GF-D8 (cell line): ENCODE data around the gene SENP7.
"Not testable (repeated sequence)": the region's sequence is repeated elsewhere in the genome, so short reads cannot be mapped to it uniquely, and the experiment has no call there.

ENCODE experiments used
- DNase-seq: peaks from one replicate; lab custom pipeline; 2025; lab: John Stamatoyannopoulos, UW

The SENP7 gene

DNA sequence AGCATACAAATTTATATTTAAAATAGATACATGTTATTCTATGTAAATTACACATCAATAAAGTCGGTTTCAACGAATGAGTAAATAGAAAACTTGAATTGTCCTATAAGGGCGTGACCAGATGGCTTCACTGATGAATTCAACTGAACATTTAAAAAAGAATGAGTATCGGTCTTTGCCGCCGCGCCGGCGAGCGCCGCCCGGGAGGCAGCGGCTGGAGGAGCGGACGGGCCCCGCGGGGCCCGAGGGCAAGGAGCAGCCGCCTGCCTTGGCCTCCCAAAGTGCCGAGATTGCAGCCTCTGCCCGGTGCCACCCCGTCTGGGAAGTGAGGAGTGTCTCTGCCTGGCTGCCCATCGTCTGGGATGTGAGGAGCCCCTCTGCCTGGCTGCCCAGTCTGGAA lies 74.4 kb downstream of the SENP7 start:
- DNase-seq: not testable (repeated sequence)

DNA sequence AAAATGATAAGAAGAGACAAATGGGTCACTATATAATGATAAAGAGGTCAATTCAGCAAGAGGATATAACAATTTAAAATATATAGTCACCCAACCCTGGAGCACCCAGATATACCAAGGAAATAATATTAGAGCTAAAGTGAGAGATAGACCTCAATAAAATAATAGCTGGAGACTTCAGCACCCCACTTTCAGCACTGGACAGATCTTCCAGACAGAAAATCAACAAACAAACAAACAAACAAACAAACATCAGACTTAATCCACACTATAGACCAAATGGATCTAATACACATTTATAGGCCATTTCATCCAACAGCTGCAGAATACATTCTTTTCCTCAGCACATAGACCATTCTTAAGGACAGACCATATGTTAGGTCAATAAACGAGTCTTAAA lies 79.4 kb downstream of the SENP7 start:
- no peak for DNase-seq

DNA sequence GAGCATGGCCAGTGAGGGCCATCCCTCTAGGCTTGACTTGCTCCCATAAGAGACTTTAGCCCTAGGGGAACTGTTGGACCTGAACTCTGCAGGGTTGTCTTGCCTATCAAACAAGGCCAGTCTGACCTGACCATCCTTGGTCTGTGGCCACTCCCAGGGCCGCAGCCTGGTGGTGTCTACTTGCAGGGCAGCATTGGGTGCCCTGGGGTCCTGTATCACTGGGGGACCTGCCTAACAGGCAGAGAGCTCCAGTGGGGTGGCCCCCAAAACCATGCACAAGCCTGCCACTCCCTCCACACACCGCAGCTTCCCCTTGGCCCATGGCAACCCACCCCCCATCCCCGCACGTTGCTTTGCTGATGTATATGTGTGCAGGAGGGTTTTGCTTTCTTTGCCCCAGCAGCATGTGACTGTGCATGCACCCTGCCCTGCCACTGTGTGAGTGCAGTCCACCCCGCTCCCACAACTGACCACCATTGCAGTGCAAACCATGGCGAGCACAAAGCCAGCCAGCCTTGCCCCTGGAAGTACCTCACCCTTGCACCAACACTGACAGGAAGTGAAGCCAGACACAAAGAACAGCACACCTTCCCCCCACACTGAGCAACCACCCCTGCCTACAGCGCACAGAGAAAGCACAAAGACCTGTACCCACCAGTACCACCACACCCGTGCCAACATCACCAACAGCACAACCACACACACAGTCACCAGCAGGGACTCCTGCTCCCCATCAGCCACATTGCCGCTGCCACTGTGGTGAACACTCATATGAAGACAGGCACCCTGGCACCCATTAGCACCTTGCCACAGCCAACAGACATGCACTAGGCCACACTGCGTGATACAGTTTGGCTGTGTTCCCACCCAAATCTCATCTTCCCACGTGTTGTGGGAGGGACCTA lies 88.8 kb downstream of the SENP7 start:
- DNase-seq: no peak

DNA sequence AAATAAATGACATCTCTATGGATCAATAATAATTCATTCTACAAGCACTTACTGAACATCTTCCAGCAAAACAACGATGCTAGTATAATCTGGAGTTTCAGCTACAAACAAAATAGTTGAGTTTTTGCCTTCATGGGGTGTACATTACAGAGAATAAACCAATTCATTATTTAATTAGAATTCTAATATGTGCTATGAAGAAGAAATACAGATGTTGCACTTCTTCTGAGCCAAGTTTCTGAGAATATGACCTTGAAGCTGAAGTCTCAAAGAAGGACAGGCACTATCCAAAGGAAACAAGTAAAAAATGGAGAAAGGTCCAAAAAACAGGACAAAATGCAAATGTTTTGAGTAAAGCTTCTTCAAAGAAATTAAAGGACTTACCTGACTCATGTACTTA lies 94.2 kb downstream of the SENP7 start:
- no peak for DNase-seq

DNA sequence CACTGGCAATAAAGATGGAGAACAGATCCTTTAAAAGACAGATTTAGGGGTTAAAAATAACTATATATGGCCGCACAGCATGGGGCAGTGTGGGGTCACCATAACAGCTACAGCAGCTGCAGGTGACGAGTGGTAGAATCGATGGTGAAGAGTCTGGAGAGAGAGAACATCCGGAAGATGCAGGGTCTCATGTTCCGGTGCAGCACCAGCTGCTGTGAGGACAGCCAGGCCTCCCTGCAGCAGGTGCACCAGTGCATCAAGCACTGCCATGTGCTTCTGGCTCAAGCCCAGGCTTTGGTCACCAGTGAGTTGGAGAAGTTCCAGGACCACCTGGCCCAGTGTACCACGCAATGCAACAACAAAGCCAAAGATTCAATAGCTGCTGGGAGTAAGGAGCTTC lies 98.9 kb downstream of the SENP7 start:
- no peak for DNase-seq

DNA sequence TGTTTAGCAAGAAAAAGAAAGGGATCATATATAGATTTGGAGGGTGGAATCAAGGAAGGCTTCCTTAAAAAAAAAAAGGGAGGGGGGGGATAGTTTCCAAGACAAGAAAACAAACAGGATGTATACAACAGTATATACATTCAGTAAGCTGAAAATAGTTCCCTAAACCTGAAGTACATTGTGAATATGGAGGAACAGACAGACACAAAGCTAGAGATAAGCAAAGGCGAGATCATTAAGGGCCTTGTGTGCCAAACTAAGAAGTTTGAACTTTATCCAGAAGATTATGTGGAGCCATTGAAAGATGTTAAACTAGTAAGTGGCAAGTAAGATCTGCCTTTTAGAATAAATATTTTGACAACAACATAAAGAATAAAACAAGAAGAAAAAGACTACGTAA lies 99.4 kb downstream of the SENP7 start:
- DNase-seq: no peak

DNA sequence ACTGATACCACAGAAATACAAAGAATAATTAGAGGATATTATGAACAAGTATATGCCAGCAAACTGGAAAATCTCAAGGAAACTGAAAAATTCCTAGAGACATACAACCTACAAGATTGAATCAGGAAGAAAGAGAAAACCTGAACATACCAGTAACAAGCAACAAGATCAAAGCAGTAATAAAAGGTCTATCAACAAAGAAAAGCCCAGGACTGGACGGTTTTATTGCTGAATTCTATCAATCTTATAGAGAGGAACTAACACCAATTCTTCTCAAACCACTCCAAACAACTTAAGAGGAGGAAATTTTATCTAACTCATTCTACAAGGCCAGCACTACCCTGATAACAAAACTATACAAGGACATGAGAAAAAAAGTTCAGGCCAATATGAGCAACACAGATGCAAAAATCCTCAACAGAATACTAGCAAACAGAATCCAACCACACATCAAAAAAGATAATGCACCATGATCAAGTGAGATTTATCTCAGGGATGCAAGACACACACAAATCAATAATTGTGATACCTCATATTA lies 121.5 kb downstream of the SENP7 start:
- no peak for DNase-seq

DNA sequence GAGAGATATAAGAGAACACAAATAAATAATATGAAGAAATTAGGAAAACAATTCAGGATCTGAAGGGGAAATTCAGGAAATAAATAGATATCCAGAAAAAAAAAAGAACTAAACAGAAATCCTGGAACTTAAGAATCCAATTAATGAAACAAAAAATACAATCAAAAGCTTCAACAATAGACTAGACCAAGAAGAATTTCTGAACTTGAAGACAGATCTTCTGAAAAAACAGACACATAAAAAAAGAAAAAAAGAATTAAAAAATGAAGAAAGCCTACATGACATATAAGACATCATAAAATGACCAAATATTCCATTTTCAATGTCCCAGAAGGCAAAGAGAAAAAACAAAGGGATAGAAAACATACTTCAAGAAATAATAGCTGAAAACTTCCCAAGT lies 124.3 kb downstream of the SENP7 start:
- no peak for DNase-seq

DNA sequence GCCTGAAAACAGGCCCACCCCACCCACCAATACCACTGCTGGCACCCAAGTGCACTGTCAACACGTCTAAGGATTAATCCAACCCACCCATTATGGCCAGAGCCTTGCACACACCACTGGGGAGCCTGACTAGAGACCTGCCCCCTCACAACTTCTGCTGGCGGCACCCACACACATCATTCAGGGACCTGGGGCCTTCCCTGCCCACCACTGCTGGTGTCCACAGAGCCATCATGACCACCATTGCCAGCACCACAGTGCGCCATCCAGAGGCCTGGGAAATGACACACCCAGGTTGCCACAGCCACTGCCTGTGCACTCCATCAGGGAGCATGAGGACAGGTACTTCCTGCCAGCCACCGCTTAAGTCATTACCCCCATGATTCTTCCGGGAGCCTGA lies 125.7 kb downstream of the SENP7 start:
- no peak for DNase-seq

DNA sequence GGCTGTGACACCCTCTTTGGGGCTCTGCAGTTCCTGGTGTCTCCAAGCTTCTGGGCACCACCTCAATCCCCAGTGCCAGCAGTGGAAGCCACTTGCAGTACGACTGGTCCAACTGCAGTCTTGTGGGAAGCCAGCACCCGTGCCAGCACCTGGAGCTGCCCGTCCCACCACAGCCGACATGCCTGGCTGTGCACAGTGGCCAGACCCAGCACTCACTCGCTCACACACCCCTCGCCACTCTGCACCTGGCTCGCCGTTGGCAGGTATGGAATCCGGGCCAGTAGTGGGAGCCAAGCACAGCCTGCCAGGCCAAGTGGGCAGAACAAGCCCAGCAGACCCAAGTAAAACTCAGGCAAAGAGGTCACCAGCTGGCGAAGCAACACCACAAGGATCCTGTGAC lies 128.6 kb downstream of the SENP7 start:
- DNase-seq: no peak

DNA sequence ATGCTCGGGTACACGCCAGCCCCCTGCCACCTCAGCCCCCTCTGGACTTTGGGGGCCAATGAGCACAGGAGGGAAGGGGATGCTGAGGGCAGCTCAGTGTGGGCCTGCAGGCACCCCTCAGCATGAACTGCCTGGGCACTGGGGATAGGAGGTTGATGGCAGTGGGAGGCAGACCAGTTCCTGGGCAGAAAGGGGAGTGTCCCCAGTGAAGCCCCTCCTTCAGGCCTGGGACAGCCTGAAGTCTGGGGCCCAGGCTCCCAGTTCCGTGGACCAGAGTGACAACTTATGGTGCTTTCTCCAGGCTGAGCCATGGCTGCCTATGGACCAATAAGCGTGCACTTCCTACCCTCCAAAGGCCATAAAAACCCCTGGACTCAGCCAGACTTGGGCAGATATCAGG lies 129.4 kb downstream of the SENP7 start:
- DNase-seq: no peak

DNA sequence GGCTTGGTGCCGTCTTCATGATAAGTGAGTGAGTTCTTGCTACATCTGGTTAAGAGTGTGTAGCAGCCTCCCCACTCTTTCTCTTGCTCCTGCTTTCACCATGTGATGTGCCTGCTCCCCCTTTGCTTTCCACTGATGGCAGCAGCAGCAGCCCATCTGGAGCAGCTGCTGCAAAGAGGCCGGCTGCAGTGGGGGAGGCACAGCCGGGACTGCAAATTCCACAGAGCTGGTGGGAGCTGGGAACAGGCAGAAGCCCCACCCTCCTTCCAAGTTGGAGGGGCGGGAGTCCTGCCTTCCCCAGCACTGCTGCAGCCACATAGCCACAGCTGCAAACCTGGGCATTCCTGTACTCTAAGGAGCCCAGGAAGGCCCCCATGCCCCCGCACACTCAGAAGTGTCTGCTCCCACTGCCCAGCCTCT lies 129.8 kb downstream of the SENP7 start:
- DNase-seq: no peak

DNA sequence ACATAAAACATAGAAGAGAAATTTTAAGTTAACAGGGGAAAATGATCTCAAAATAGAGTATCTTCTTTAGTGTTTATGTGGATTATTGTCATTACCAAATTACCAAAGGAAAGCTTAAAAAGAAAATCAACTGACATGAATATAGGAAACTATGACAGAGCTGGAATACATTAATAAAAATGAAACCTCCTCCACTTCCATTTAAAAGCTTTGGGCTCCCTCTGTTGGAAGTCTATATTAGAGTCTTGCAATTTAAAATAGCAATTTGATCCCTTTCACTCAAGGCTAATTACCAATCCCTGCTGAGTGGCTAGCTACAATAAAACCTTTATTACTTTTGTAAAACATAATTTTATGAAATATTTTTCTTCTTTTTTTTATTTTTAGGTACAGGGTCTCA lies 131.2 kb downstream of the SENP7 start:
- DNase-seq: no peak

DNA sequence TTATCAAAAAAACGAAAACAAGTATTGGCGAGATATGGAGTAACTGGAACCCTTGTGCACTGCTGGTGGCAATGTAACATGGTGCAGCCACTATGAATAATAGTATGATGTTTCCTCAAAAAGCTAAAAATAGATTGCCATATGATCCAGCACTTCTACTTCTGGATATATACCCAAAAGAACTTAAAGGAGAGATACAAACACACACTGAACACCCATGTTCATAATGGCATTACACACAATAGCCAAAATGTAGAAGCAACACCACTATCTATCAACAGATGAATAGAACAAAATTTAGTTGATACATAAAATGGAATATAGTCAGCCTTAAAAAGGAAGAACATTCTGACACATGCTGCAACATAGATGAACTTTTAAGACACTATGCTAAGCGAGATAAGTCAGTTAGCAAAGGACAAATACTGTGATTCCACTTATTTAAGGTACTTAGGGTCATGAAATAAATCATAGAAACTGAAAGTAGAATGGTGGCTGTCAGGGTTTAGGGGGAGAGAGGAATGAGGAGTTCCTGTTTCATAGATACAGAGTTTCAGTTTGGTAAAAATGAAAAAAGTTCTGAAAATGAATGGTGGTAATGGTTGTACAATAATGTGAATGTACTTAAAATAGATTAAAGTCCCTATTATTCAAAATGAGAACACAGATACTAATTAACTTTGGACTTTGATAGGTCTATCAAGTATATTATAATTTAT lies 133.2 kb downstream of the SENP7 start:
- DNase-seq: no peak

DNA sequence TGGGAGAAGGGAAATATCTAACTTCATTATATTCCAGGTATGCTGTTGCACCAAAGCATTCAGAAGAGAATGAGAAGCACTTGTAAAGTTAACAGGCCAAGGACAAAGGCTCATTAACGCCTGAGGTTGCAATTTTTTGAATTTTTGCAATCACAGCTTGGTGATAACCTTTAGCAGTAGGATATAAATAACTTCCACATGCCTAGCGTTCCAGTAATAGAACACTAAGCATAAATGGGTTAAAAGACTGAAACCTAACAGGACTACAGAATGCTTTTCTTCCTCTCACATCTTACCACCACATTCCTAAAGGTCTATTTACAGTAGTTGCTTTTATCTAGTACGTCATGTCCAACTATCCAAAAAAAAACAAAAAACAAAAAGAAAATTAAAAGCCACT lies 135.2 kb downstream of the SENP7 start:
- no peak for DNase-seq

DNA sequence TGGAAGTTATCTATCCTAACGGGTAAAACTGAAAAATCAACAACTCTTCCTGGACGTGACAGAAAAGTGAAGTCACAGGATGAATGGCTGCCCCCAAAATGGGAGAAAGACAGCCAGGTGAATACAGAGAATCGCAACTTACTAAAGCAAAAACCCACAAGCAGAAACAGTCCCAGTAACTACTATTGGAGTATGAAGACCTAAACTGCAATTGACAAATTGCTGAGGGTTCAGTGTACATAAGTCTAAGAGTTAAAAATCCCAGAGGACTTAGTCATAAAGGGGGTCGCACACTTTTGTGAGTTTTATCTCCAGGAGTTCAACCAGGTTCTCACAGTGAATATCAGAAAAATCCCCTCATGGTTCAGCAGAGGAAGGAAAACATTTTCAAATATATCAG lies 135.8 kb downstream of the SENP7 start:
- DNase-seq: no peak

DNA sequence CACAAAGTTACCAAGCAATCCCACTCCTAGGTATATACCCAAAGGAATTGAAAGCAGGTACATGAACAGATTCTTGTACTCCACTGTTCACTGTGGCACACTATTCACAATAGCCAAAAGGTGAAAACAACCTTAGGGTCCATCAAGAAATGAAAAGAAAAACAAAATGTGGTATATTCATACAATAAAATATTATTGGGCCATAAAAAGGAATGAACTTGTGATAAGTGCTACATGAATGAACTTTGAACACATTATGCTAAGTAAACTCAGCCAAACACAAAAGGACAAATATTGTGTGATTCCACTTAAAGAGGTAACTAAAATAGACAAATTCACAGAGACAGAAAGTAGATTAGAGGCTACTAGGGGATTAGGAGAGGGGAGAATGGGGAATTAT lies 137.4 kb downstream of the SENP7 start:
- no peak for DNase-seq

DNA sequence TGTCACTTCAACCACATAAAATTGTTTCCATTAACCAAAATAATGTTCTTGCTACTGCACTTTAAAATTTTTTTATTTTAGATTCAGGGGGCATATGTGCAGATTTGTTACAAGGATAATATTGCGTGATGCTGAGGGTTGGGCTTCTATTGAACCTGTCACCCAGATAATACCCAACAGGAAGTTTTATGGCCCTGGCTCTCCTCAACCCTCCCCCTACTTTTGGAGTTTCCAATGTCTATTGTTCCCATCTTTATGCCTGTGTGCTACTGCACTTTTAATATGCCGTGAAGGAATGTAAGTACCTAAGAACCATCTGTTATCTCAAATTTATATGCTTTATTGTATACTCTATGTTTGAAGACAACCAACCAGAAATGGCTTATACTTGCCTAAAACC lies 150.6 kb downstream of the SENP7 start:
- DNase-seq: no peak

DNA sequence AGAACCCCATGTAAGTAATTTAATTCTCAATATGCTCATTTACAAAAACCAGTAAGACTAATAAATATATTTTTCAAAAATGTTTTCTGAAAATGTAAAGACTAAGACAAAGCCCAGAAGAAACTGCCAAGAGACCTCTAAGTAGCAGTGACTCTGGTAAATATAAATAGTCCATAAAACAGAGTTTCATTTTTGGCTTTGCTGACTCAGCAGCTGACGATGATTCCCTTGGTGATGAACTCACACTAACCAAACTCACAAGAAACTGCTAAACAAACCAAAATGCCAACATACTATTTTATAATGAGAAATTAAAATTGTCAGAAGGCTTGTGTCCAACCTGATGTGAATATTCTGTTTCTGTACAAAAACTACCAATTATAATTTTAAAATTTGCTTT lies 161.2 kb downstream of the SENP7 start:
- no peak for DNase-seq

DNA sequence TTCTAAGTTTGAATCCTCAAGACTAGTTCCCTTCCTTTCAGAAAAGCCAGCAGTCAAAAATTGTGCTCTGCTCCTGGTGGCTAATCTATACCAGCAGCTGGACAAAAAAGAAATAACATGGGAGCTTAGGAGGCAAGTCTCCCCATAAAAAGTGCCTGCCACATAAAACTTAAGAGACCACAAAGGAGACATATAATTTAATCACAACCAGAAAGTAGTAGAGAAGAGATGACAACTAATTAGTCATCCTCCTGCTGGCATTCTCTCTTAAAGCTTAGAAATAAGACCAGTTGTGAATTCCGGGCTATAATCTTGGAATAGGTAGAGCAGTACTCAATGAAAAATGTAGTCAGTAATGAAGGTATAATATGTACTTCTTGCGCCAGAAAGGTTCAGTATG lies 172.4 kb downstream of the SENP7 start:
- DNase-seq: no peak

DNA sequence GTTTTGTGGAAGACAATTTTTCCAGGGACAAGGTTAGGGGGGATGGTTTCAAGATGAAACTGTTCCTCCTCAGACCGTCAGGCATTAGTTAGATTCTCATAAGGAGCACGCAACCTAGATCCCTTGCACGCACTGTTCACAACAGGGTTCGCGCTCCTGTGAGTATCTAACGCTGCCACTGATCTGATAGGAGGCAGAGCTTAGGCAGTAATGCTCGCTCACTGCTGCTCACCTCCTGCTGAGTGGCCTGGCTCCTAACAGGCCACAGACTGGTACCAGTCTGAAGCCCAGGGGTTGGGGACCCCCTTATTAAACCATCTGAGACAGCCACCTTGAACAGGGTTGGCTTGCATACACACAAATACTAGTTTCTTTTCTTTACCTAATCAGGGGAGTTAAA lies 179.1 kb downstream of the SENP7 start:
- no peak for DNase-seq

DNA sequence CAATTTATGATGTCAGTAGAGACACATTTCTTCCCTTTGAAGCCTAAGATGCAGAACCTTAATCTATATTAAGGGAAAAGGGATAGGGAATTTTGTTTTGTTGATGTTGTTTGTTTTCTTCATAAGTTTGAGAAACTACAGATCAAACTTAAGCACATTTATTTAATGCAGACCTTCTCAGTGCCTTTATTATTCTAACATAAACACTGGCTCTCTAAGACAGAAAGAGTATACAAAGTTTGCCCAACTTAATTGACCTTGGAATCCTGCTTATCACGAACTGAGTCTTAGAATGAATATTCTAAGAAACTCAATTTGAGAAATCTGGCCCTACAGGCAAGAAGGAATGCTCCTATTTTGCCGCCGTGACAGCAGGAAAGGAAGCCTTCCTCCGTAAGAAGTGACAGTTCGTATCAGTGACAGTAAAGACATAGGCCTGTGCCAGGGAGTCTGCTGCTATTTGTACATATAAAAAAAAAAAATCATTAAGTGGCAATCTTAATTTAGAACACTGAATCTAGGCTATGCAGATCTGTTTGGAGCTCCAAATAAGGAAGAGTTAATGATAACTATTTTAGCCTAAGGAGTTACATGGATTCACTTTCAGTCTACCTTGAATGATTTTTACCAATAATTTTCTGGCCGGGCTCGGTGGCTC lies 183.9 kb downstream of the SENP7 start:
- no peak for DNase-seq
